ENCODE results near the gene TBX2. TPM values are rescaled to one million over a fixed set of nuclear protein-coding genes. Genes with fewer than 3 reads are reported as not detected.

The TBX2 gene
- total and polyA plus RNA-seq, 12 donors: 4.6 to 31.1 (median 11.8) TPM

GRCh38 chr17:61458421-61459141 is 58.9 kb downstream of the TBX2 start:
- H3K36me3 ChIP-seq: no peaks in the 10 kb centered on the region
- DNase-seq (no peak), ATAC-seq (no peak)
- no peak overlapping the region for H3K27ac ChIP-seq
- H3K9me3 ChIP-seq: no peaks in the 10 kb centered on the region
- no peak for TF ChIP-seq CTCF (IDR thresholded peaks at IDR 0.05)
- peaks cover 31 to 100% (median 100%) of the 10 kb centered on the region in 7 donors for H3K27me3 ChIP-seq
- whole genome bisulfite sequencing, 2 donors: 44 to 53% methylated on average over 5 of the region's 5 CpGs
- no peak overlapping the region for H3K4me3 ChIP-seq
- peaks cover 0 to 31% (median 20%) of the 10 kb centered on the region in 9 donors for H3K4me1 ChIP-seq
- intact Hi-C loops (cut with DNase I): no loop called here

Other genes starting within 250 kb of the TBX2 start
- gene TBX4, start 52.6 kb downstream of the TBX2 start, total RNA-seq: not detected
- gene TBX4, start 52.6 kb downstream of the TBX2 start, polyA plus RNA-seq: under 1 TPM in 1 of 2 donors, not detected in 1; 0.03 TPM
- gene NACA2, start 191.4 kb downstream of the TBX2 start, total RNA-seq: not detected
- under 1 TPM in 1 of 2 donors, not detected in 1; 0.10 TPM for gene NACA2, start 191.4 kb downstream of the TBX2 start, polyA plus RNA-seq